ENCODE measurements around the gene AP4E1. TPM values are rescaled to one million over a fixed set of nuclear protein-coding genes. Genes with fewer than 3 reads are reported as not detected.

AP4E1 gene
- total and polyA plus RNA-seq, 12 donors, result 2.0 to 11.1 (median 8.8) TPM

- peaks cover 13 to 50% (median 37%) of the 10 kb centered on the region in 9 donors for H3K4me1 ChIP-seq
- H3K27ac ChIP-seq, result no peak overlapping the region
- peak in 1 of 8 donors; percentile 32 for ATAC-seq
- H3K4me3 ChIP-seq, result no peak overlapping the region
- DNase-seq, result no peak
- intact Hi-C loops (cut with DNase I), result no loop called here
- H3K9me3 ChIP-seq, result no peaks in the 10 kb centered on the region
- TF ChIP-seq, protein P1, sequence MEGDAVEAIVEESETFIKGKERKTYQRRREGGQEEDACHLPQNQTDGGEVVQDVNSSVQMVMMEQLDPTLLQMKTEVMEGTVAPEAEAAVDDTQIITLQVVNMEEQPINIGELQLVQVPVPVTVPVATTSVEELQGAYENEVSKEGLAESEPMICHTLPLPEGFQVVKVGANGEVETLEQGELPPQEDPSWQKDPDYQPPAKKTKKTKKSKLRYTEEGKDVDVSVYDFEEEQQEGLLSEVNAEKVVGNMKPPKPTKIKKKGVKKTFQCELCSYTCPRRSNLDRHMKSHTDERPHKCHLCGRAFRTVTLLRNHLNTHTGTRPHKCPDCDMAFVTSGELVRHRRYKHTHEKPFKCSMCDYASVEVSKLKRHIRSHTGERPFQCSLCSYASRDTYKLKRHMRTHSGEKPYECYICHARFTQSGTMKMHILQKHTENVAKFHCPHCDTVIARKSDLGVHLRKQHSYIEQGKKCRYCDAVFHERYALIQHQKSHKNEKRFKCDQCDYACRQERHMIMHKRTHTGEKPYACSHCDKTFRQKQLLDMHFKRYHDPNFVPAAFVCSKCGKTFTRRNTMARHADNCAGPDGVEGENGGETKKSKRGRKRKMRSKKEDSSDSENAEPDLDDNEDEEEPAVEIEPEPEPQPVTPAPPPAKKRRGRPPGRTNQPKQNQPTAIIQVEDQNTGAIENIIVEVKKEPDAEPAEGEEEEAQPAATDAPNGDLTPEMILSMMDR (IDR thresholded peaks at IDR 0.05), result no peak
- no peaks in the 10 kb centered on the region for H3K36me3 ChIP-seq
- WGBS, 2 donors, result 40 to 50% methylated on average over 2 of the region's 2 CpGs
- H3K27me3 ChIP-seq, result no peaks in the 10 kb centered on the region
Measured at GRCh38 chr15:51049081-51049480, 140.6 kb downstream of the AP4E1 start.

DNA sequence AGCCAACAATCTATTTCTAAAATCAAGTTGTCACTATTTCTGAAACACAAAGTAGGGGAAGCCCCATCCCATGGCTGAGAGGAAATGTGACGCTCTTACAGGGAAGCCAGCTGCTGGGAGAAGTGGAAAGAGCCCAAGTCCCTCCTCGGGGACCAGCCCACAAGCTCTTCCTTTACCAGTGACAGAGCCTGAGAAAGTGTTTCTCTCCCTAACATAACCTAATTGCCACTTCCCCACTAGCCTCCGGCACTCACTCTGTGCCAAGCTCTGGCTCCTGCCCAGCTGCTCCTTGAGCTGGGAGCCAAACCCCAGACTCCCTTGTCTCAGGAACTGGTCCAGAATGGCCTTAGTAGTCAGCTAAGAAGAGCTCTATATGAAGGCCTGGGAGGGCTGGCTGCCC, 143.3 kb downstream of the AP4E1 start:
- Histone ChIP-seq H3K9me3 (no peaks in the 10 kb centered on the region), H3K27me3 (no peaks in the 10 kb centered on the region), H3K4me1 (peaks cover 13 to 45% (median 33%) of the 10 kb centered on the region in 9 donors), H3K27ac (peak overlapping the region in 4 of 10 donors; percentile 28 to 48 (median 48)), H3K36me3 (no peaks in the 10 kb centered on the region), H3K4me3 (no peak overlapping the region)
- TF ChIP-seq, protein P1 (IDR thresholded peaks at IDR 0.05), result no peak
- intact Hi-C loops (cut with DNase I), result loop anchor here in 1 of 10 donors (2.0 kb wide), 1 partner anchor 19 kb away; no protein-coding TSS in a partner anchor
- DNase-seq, result peak; percentile 64 to 68
- peak; percentile 72 to 93 (median 88) for ATAC-seq
- WGBS, 2 donors, result 13 to 20% methylated on average over 3 of the region's 3 CpGs

- Histone ChIP-seq H3K27ac (no peak overlapping the region), H3K4me1 (peaks cover 10 to 29% (median 17%) of the 10 kb centered on the region in 9 donors), H3K36me3 (peaks cover 0 to 3% (median 0%) of the 10 kb centered on the region in 9 donors), H3K27me3 (no peaks in the 10 kb centered on the region), H3K9me3 (no peaks in the 10 kb centered on the region), H3K4me3 (no peak overlapping the region)
- ATAC-seq (no peak), DNase-seq (no peak)
- TF ChIP-seq, protein P1 (IDR thresholded peaks at IDR 0.05), result no peak
- 58 to 90% methylated on average over 1 of the region's 1 CpG for WGBS, 2 donors
- intact Hi-C loops (cut with DNase I), result loop anchor here in 1 of 10 donors (2.0 kb wide), 1 partner anchor 17 kb away; no protein-coding TSS in a partner anchor
Measured at GRCh38 chr15:51053571-51053970, 145.1 kb downstream of the AP4E1 start.

- WGBS, 2 donors, result 89 to 100% methylated on average over 1 of the region's 1 CpG
- Histone ChIP-seq H3K9me3 (no peaks in the 10 kb centered on the region), H3K27me3 (no peaks in the 10 kb centered on the region), H3K36me3 (peaks cover 0 to 3% (median 0%) of the 10 kb centered on the region in 9 donors), H3K4me3 (no peak overlapping the region), H3K27ac (no peak overlapping the region), H3K4me1 (peaks cover 10 to 20% (median 15%) of the 10 kb centered on the region in 9 donors)
- no peak for ATAC-seq
- intact Hi-C loops (cut with DNase I), result no loop called here
- TF ChIP-seq, protein P1 (IDR thresholded peaks at IDR 0.05), result no peak
- DNase-seq, result no peak
Measured at GRCh38 chr15:51054535-51054934, 146.1 kb downstream of the AP4E1 start.

Other genes with a start within 250 kb of the AP4E1 start
- 10 to 100 TPM; 24.2 to 42.4 (median 28.5) TPM for gene TRPM7, start 221.9 kb upstream of the AP4E1 start, total RNA-seq
- 10 to 100 TPM in 1 of 2 donors, 1 to 10 TPM in 1; 6.7 to 26.6 TPM for gene TRPM7, start 221.9 kb upstream of the AP4E1 start, polyA plus RNA-seq
- 100 to 1,000 TPM in 4 of 10 donors, 10 to 100 TPM in 6; 68.1 to 152 (median 98.1) TPM for gene SPPL2A, start 143.0 kb upstream of the AP4E1 start, total RNA-seq
- 10 to 100 TPM; 20.1 to 43.4 TPM for gene SPPL2A, start 143.0 kb upstream of the AP4E1 start, polyA plus RNA-seq
- 1 to 10 TPM; 2.2 to 9.3 (median 3.4) TPM for gene TNFAIP8L3, start 186.2 kb downstream of the AP4E1 start, total RNA-seq
- 10 to 100 TPM in 1 of 2 donors, 1 to 10 TPM in 1; 1.3 to 14.4 TPM for gene TNFAIP8L3, start 186.2 kb downstream of the AP4E1 start, polyA plus RNA-seq

Measured in heart right ventricle (tissue), 16 donors.